Astrocyte of the spinal cord (primary cell): ENCODE data around the gene TFE3.
A peak's percentile ranks its signal among the peaks of the same experiment; 100 is the strongest.

ENCODE experiments used
- DNase-seq: peaks from one replicate; pipeline ENCODE4 v3.0.0; 2011; ENCODE audit warnings: low read depth, low spot score
- H3K4me3 ChIP-seq: 2 replicates; pipeline ENCODE4 v1.5.1; 2011; ENCODE audit warnings: low read depth, mild to moderate bottlenecking, low read length, moderate library complexity
- in situ Hi-C: cut with HindIII; loops from 2 replicates; pipeline ENCODE4 v1.10.0; 2017; ENCODE audit warnings: low sequenced_read_pairs
- TF ChIP-seq, protein P1 (sequence below): IDR thresholded peaks from 2 replicates; pipeline ENCODE4 v1.5.1; 2012; ENCODE audit warnings: low read depth, mild to moderate bottlenecking, low read length, inconsistent platforms

Gene TFE3, protein sequence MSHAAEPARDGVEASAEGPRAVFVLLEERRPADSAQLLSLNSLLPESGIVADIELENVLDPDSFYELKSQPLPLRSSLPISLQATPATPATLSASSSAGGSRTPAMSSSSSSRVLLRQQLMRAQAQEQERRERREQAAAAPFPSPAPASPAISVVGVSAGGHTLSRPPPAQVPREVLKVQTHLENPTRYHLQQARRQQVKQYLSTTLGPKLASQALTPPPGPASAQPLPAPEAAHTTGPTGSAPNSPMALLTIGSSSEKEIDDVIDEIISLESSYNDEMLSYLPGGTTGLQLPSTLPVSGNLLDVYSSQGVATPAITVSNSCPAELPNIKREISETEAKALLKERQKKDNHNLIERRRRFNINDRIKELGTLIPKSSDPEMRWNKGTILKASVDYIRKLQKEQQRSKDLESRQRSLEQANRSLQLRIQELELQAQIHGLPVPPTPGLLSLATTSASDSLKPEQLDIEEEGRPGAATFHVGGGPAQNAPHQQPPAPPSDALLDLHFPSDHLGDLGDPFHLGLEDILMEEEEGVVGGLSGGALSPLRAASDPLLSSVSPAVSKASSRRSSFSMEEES

GRCh38 chrX:49043220-49043986 is at the start of gene TFE3:
TSS of gene TFE3 (minus strand) at chrX:49043357. CDS start at chrX:49043226, 131 bp downstream.
- DNase-seq = peak; percentile 99
- TF ChIP-seq, protein P1, sequence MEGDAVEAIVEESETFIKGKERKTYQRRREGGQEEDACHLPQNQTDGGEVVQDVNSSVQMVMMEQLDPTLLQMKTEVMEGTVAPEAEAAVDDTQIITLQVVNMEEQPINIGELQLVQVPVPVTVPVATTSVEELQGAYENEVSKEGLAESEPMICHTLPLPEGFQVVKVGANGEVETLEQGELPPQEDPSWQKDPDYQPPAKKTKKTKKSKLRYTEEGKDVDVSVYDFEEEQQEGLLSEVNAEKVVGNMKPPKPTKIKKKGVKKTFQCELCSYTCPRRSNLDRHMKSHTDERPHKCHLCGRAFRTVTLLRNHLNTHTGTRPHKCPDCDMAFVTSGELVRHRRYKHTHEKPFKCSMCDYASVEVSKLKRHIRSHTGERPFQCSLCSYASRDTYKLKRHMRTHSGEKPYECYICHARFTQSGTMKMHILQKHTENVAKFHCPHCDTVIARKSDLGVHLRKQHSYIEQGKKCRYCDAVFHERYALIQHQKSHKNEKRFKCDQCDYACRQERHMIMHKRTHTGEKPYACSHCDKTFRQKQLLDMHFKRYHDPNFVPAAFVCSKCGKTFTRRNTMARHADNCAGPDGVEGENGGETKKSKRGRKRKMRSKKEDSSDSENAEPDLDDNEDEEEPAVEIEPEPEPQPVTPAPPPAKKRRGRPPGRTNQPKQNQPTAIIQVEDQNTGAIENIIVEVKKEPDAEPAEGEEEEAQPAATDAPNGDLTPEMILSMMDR = peak; percentile 65
- in situ Hi-C loops = no loop called here

GRCh38 chrX:49089553-49089952 is 46.4 kb upstream of the TFE3 start:
- in situ Hi-C loops = no loop called here
- H3K4me3 ChIP-seq = no peak overlapping the region
- TF ChIP-seq, protein P1 = no peak
- no peak for DNase-seq

More at GRCh38 chrX:49043220-49043986, at the start of gene TFE3:
- H3K4me3 ChIP-seq = peak within 1 kb of the TSS; percentile 68

DNA sequence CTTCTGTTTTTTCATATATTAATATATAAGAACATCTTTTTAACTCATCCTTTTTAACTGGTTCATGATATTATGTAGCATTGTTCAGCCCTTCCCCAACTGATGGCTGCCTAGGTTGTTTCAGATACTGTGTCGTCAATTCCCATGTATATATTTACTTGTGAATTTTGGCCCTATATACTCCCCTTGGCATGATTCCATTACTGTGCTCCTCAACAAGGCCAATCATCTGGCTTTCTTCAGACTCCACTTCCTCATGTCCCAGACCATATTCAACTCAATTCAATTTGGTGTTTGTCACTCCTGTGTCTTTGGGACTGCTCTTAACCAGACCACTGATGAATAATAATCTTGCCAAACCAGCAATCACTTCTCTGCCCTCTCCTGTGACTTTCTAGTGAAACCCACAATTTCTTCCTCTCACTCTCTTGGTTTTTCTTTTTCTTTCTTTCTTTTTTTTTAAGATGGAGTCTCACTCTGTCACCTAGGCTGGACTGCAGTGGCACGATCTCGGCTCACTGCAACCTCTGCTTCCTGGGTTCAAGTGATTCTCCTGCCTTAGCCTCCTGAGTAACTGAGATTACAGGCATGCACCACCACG is 39.2 kb upstream of the TFE3 start:
- TF ChIP-seq, protein P1 = no peak
- no peak overlapping the region for H3K4me3 ChIP-seq
- DNase-seq = no peak
- in situ Hi-C loops = no loop called here

DNA sequence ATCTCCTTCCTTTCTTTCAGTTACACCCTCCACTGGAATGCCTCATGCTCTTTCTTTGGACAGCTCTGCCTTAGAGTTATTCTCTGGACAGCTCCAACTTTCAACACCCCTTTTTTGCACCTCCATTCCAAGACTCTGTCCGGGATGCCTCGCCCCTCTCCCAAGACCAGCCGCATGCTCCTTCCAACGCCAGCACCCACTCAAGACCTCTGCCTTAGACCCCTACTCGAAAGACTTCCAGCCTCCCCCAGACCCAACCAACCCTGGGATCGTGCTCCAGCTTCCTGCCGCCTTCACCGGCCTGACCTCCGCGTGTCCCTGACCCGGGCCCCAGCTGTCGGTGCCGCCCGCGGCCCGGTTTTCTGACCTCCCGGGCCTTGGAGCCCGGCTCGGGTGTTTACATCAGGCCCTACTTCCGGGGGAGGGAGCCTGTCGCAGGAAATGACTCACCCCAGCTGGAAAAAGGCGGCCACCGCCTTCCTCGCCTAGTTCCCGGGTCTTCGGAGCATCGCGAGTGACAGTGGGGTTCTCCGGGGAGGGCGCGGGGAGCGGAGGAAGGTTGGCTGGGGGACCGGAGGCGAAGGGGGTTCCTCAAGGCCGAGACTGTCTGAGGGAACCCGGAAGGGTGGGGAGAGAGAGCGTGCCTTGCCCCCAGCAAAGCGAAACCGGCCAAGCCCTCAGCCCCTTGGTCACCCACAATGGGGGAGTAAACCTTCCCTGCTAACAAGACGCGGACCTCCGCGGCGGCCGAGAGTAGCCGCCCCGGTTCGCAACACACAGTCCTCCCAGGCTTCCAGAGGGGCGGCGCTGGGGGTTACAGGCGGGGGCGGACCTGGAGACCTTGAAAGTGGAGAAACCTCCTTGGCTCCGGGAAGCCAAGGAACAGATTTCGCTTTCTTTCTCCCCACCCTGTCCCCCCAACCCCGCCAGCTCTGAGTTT is 36.6 kb upstream of the TFE3 start, which contains the start of gene WDR45:
TSS of gene WDR45 (minus strand) at position 399 of the 940 bp plus-strand sequence. CDS start 1,792 bp downstream, outside the sequence.
- peak; percentile 68 for DNase-seq
- TF ChIP-seq, protein P1 = no peak
- H3K4me3 ChIP-seq = peak within 1 kb of the TSS; percentile 66
- in situ Hi-C loops = no loop called here

GRCh38 chrX:49077941-49078340 is 34.8 kb upstream of the TFE3 start:
- DNase-seq = no peak
- TF ChIP-seq, protein P1 = no peak
- in situ Hi-C loops = no loop called here
- no peak overlapping the region for H3K4me3 ChIP-seq
